VCaP (cell line): ENCODE data around the gene MAP4K3.
A peak's percentile ranks its signal among the peaks of the same experiment; 100 is the strongest.
"Not testable (repeated sequence)": the region's sequence is repeated elsewhere in the genome, so short reads cannot be mapped to it uniquely, and the experiment has no call there.

Source experiments
- H3K27ac ChIP-seq: fragments of 450-650 bp; 2 replicates; pipeline ENCODE4 v1.5.1; 2017
- TF ChIP-seq, protein P1 (sequence below): fragments of 450-650 bp; conservative IDR thresholded peaks from 2 replicates; pipeline ENCODE4 v1.5.1; 2017; ENCODE audit warnings: mild to moderate bottlenecking, moderate library complexity

The MAP4K3 gene

GRCh38 chr2:39246382-39246980, 190.6 kb downstream of the MAP4K3 start:
- H3K27ac ChIP-seq: no peak overlapping the region
- TF ChIP-seq, protein P1, sequence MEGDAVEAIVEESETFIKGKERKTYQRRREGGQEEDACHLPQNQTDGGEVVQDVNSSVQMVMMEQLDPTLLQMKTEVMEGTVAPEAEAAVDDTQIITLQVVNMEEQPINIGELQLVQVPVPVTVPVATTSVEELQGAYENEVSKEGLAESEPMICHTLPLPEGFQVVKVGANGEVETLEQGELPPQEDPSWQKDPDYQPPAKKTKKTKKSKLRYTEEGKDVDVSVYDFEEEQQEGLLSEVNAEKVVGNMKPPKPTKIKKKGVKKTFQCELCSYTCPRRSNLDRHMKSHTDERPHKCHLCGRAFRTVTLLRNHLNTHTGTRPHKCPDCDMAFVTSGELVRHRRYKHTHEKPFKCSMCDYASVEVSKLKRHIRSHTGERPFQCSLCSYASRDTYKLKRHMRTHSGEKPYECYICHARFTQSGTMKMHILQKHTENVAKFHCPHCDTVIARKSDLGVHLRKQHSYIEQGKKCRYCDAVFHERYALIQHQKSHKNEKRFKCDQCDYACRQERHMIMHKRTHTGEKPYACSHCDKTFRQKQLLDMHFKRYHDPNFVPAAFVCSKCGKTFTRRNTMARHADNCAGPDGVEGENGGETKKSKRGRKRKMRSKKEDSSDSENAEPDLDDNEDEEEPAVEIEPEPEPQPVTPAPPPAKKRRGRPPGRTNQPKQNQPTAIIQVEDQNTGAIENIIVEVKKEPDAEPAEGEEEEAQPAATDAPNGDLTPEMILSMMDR: no peak

GRCh38 chr2:39244963-39245625, 192.0 kb downstream of the MAP4K3 start:
- H3K27ac ChIP-seq: not testable (repeated sequence)

- not testable (repeated sequence) for H3K27ac ChIP-seq
Observed at GRCh38 chr2:39244241-39244862, 192.7 kb downstream of the MAP4K3 start.

DNA sequence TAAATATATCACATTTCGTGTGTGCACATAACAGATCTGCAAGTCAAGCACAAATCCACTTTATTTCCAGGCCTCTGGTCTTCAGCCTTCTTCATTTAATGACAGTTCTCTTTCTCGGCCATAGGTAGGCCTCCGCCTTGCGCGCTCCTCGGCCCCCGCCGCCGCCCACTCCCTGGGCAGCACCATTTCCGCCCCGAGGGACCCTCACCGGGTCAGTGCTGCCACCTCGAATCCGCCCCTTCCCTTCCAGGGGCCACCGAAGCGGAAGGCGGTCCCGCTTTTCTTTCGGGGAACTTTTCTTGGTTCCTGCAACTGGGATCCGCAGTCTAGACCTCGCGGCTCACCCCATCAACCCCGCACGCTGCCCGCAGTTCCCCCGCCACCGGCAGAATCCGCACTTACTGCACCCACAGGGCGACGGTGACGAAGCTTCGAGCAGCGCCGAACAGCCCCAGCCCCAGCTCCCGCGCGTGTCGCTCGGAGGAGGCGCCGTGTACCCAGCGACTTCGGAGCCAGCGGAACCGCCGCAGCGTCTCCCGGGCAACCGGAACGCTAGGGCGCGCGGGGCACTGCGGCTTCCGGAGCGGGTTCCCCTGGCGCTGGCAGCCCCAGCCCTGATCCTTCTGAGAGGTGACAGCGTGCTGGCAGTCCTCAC, 193.5 kb downstream of the MAP4K3 start, which contains the start of gene CDKL4:
Gene CDKL4, minus strand, starts transcription at position 502 of the 655 bp plus-strand sequence.
- H3K27ac ChIP-seq: no peak within 1 kb of the TSS
- TF ChIP-seq, protein P1: no peak

- TF ChIP-seq, protein P1: no peak
- peak overlapping the region; percentile 77 for H3K27ac ChIP-seq
Observed at GRCh38 chr2:39241588-39241987, 195.5 kb downstream of the MAP4K3 start.

- peak overlapping the region; percentile 77 for H3K27ac ChIP-seq
- TF ChIP-seq, protein P1: no peak
Observed at GRCh38 chr2:39240758-39241157, 196.3 kb downstream of the MAP4K3 start.

GRCh38 chr2:39234754-39235153, 202.3 kb downstream of the MAP4K3 start:
- no peak overlapping the region for H3K27ac ChIP-seq
- TF ChIP-seq, protein P1: no peak

DNA sequence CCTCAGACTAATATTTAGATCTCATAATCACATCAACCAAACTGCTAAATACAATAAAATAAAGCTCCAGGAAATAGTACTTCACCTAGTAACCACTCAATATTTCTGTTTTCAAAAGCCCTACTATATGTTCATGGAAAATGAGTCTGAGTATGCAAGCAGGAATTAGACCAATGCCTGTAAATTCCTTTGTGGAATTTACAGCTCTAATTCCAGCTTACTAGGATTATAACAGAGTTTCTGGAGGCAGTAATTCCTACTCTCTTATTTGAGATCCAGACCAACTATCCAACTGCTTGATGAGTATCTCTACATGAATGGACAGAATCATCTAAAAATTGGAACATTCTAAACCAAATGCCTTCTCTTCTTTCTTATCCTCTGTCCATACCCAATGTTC, 204.9 kb downstream of the MAP4K3 start:
- TF ChIP-seq, protein P1: no peak
- H3K27ac ChIP-seq: no peak overlapping the region
